ENCODE data around the gene FLNA. TPM values are rescaled to one million over a fixed set of nuclear protein-coding genes. Genes with fewer than 3 reads are reported as not detected.

The FLNA gene
- total RNA-seq, 2 experiments from 2014 or later: 1,602 to 2,011 TPM

DNA sequence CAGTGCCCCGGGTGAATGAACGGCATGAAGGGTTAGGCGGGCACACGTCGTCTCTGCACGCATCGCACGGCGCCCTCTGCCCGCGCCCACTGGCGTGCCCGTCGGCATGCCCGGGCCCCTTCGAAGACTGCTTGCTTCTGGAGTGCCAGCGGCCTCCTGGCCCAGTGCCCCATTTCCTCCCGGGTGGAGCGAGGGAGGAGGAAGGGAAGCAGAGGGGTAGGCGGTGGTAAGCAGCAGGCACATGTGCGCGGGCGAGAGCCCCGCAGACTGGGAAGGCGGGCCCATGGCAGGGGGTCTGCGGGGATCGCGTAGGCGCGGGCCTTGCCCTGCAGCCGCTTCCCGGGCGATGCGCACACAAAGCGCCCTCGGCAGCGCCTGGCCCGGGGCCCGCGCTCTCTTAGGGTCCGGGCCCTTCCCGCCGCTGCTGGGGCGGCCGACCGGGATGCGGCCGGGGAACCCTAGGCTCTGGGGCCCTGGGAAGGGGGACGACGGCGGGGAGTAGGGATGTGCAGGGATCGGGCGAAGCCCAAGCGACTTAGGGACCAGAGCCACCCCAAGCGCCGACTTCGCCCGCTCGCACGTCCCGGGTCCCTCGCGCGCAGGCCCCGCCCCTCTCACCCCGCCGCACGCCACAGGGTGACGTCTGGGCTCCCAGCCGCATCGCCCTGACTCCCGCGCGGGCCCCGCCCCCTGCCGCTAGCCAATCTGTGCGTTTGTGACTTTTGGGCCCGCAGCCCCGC, 3.8 kb upstream of the FLNA start:
- Mint-ChIP-seq H3K9me3 (ENCODE audit: low read depth) (no peaks in the 10 kb centered on the region), H3K4me3 (peak overlapping the region; percentile 68), H3K4me1 (peaks cover 30% of the 10 kb centered on the region), H3K36me3 (peaks cover 9% of the 10 kb centered on the region), H3K27ac (peak overlapping the region; percentile 85), H3K27me3 (no peaks in the 10 kb centered on the region)
- DNase-seq (peak; percentile 55), ATAC-seq (peak; percentile 4)
- CTCF ChIA-PET: interaction anchor here (1.1 kb wide), 2 partner anchors 8 to 20 kb away, joined by 4 to 5 read pairs; partner anchors contain the start of gene RPL10

DNA sequence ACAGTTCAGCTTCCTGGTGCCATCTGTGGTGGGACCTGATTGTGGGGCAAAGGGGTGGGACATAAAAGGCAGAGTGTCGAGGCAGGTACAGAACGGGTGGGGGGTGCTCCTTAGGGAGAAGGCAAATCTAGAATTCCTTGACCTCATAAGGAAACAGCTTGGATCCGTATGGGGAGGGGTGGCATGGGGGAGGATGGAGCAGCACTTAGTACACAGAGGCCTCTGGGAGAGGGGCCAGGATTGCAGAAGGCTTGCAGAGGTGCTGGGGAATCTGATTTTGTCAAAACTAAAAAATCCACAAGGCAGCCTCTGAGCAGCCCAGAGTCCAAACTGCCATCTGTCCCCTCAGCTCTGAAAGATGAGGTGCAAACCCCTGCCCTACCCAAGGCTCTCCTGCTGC, 2.3 kb upstream of the FLNA start:
- Mint-ChIP-seq H3K4me1 (peaks cover 37% of the 10 kb centered on the region), H3K9me3 (ENCODE audit: low read depth) (no peaks in the 10 kb centered on the region), H3K27ac (peak overlapping the region; percentile 85), H3K27me3 (no peaks in the 10 kb centered on the region), H3K4me3 (peak overlapping the region; percentile 13), H3K36me3 (peaks cover 9% of the 10 kb centered on the region)
- DNase-seq (no peak), ATAC-seq (no peak)
- CTCF ChIA-PET: interaction anchor here (1.1 kb wide), 2 partner anchors 21 kb away, joined by 3 to 4 read pairs; partner anchors contain the start of gene RPL10

DNA sequence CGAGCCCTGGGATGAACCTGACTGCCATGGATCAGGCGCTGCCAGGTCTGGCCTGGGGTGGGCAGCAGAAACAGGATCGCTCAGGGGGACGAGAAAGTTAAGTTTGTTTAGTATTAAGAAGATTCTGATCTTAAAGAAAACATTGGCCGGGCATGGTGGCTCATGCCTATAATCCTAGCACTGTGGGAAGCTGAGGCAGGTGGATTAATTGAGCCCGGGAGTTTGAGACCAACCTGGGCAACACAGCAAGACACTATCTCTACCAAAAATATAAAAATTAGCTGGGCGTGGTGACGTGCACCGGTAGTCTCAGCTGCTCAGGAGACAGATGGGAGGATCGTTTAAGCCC, 696 bp upstream of the FLNA start:
- Mint-ChIP-seq H3K36me3 (peaks cover 8% of the 10 kb centered on the region), H3K27me3 (no peaks in the 10 kb centered on the region), H3K4me3 (peak overlapping the region; percentile 48), H3K9me3 (ENCODE audit: low read depth) (no peaks in the 10 kb centered on the region), H3K4me1 (peaks cover 28% of the 10 kb centered on the region), H3K27ac (peak overlapping the region; percentile 56)
- CTCF ChIA-PET: no interaction called here
- no peak for DNase-seq
- no peak for ATAC-seq

GRCh38 chrX:154373340-154374306, 811 bp downstream of the FLNA start:
- Mint-ChIP-seq H3K4me1 (peaks cover 25% of the 10 kb centered on the region), H3K27ac (peak overlapping the region; percentile 77), H3K4me3 (peak overlapping the region; percentile 81), H3K9me3 (ENCODE audit: low read depth) (no peaks in the 10 kb centered on the region), H3K27me3 (no peaks in the 10 kb centered on the region), H3K36me3 (peaks cover 10% of the 10 kb centered on the region)
- ATAC-seq: no peak
- DNase-seq: no peak
- CTCF ChIA-PET: interaction anchor here (0.6 to 2.1 kb wide), 17 partner anchors 10 to 360 kb away, joined by 3 to 8 read pairs (median 3); partner anchors contain the start of genes RPL10, SLC10A3 and UBL4A

GRCh38 chrX:154372612-154373022, 1.8 kb downstream of the FLNA start:
- peak overlapping the region; percentile 92 for H3K27ac Mint-ChIP-seq
- peak overlapping the region; percentile 81 for H3K4me3 Mint-ChIP-seq
- H3K4me1 Mint-ChIP-seq: peaks cover 31% of the 10 kb centered on the region
- DNase-seq (peak; percentile 81), ATAC-seq (peak; percentile 34)
- H3K27me3 Mint-ChIP-seq: no peaks in the 10 kb centered on the region
- no peaks in the 10 kb centered on the region for H3K9me3 Mint-ChIP-seq (ENCODE audit: low read depth)
- peaks cover 17% of the 10 kb centered on the region for H3K36me3 Mint-ChIP-seq
- CTCF ChIA-PET: interaction anchor here (0.8 to 2.1 kb wide), 10 partner anchors 23 to 359 kb away, joined by 3 to 8 read pairs (median 4); partner anchors contain the start of genes SLC10A3 and UBL4A

DNA sequence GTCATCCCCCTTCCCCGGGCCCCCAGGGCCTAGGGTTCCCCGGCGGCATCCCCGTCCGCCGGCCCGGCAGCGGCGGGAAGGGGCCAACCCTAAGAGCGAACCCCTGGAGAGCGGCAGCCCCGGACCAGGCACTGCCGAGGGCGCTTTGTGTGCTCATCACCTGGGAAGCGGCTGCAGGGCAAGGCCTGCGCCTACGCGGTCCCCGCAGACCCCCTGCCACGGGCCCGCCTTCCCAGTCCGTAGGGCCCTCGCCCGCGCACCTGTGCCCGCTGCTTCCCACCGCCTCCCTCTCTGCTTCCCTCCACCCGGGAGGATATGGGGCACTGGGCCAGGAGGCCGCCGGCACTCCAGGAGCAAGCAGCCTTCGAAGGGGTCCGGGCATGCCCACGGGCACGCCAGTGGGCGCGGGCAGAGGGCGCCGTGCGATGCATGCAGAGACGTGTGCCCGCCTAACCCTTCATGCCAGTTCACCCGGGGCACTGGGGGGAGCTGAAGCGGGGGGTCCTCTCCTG, 2.6 kb downstream of the FLNA start:
- Mint-ChIP-seq H3K9me3 (ENCODE audit: low read depth) (no peaks in the 10 kb centered on the region), H3K27me3 (no peaks in the 10 kb centered on the region), H3K36me3 (peaks cover 21% of the 10 kb centered on the region), H3K4me3 (peak overlapping the region; percentile 81), H3K27ac (peak overlapping the region; percentile 92), H3K4me1 (peaks cover 31% of the 10 kb centered on the region)
- no peak for ATAC-seq
- no peak for DNase-seq
- CTCF ChIA-PET: no interaction called here

DNA sequence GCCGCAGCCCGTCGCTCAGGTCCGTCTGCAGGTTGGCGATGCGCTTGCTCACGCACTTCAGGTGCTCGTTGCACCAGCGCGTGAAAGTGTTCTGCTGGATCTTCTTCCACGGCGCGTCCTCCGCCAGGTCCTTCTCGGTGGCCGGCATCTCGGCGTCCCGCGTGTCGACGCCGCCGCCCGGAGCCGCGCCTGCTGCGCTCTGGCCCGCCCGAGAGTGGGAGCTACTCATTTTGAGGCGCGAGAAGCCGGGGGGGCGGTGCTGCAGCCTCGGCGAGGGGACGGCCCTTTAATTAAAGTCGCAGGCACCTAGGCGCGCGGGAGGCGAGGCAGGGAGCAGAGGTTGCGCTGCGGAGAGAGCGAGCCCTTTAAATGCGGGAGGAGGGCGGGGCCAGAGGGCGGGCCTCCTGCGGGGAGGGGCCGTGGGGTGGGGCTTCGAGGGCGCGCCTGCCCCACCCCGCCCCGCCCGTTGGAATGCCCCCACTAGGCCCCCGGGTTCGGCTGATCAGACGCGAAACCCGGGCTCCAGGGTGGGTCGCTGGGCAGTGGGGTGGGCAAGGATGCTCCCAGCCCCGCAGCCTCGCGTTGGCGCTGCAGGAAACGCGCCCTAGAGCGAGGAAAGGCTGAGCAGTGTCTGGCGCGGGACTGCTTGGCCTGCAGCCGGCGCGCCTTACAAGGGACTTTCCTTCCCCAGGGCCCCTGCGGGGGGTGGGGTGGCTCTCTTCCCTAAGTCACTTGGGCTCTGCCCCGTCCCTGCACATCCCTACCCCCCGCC, 3.2 kb downstream of the FLNA start:
- CTCF ChIA-PET: interaction anchor here (0.5 to 1.7 kb wide), 3 partner anchors 8 to 41 kb away, joined by 3 to 5 read pairs (median 3); partner anchors contain the start of gene EMD

DNA sequence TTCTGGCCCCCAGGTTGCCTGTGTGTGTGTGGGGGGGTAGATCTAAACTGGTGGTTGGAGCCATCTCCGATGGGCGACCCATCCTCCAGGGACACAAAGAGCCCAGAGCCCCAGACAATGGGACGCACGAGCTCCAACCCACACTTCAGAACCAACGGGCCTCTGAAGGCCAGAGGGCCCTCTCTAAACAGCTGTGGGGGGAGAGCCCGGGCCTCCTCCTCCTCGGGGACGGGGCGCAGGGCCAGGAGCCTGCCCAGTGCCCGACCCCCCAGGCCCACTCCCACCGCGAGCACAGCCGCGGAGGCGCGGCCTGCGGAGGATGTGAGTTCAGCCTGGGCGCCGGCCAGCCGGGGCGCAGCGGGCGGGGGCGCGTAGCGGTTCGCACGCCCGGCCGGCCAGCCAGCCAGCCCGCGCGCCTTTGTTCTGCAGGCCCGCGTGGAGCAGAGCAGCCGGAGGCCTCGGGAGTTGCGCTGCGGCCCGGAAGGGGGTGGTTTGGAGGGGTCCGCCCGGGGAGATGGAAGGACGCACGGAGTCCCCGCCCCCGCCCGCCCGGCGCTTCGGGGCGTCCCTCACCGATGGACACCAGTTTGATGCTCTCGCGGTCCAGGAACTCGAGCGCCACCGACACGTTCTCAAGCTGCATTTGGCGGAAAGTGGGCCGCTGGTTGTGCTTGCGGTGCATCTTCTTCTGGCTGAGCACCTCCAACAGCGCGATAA, 4.0 kb downstream of the FLNA start:
- no peak for ATAC-seq
- CTCF ChIA-PET: interaction anchor here (0.8 to 1.7 kb wide), 2 partner anchors 9 to 42 kb away, joined by 3 to 5 read pairs; partner anchors contain the start of gene EMD
- Mint-ChIP-seq H3K27me3 (no peaks in the 10 kb centered on the region), H3K36me3 (peaks cover 27% of the 10 kb centered on the region), H3K4me3 (peak overlapping the region; percentile 96), H3K9me3 (ENCODE audit: low read depth) (no peaks in the 10 kb centered on the region), H3K4me1 (peaks cover 34% of the 10 kb centered on the region), H3K27ac (peak overlapping the region; percentile 89)
- no peak for DNase-seq

More for the DNA sequence above, 3.2 kb downstream of the FLNA start:
- H3K4me3 Mint-ChIP-seq: peak overlapping the region; percentile 81
- ATAC-seq (peak; percentile 54), DNase-seq (peak; percentile 96)
- peaks cover 25% of the 10 kb centered on the region for H3K36me3 Mint-ChIP-seq
- H3K9me3 Mint-ChIP-seq (ENCODE audit: low read depth): no peaks in the 10 kb centered on the region
- no peaks in the 10 kb centered on the region for H3K27me3 Mint-ChIP-seq
- peak overlapping the region; percentile 80 for H3K27ac Mint-ChIP-seq
- H3K4me1 Mint-ChIP-seq: peaks cover 29% of the 10 kb centered on the region

- ATAC-seq (peak; percentile 3), DNase-seq (peak; percentile 89)
- CTCF ChIA-PET: interaction anchor here (1.7 kb wide), 1 partner anchor 9 kb away, joined by 5 read pairs; the partner anchor contains the start of gene EMD
- Mint-ChIP-seq H3K36me3 (peaks cover 30% of the 10 kb centered on the region), H3K9me3 (ENCODE audit: low read depth) (no peaks in the 10 kb centered on the region), H3K4me3 (peak overlapping the region; percentile 96), H3K27me3 (no peaks in the 10 kb centered on the region), H3K4me1 (peaks cover 32% of the 10 kb centered on the region), H3K27ac (peak overlapping the region; percentile 89)
These were observed 4.8 kb downstream of the FLNA start for GRCh38 chrX:154369449-154370299.

- peak; percentile 48 for ATAC-seq
- H3K4me1 Mint-ChIP-seq: peaks cover 36% of the 10 kb centered on the region
- peak overlapping the region; percentile 83 for H3K27ac Mint-ChIP-seq
- CTCF ChIA-PET: interaction anchor here (0.8 kb wide), 1 partner anchor 160 kb away, joined by 3 read pairs; no protein-coding TSS in a partner anchor
- DNase-seq: peak; percentile 95
- no peaks in the 10 kb centered on the region for H3K27me3 Mint-ChIP-seq
- H3K4me3 Mint-ChIP-seq: peak overlapping the region; percentile 96
- no peaks in the 10 kb centered on the region for H3K9me3 Mint-ChIP-seq (ENCODE audit: low read depth)
- peaks cover 33% of the 10 kb centered on the region for H3K36me3 Mint-ChIP-seq
These were observed 5.6 kb downstream of the FLNA start for GRCh38 chrX:154368630-154369448.
